ENCODE data around the gene IGF2R. TPM values are rescaled to one million over a fixed set of nuclear protein-coding genes. Genes with fewer than 3 reads are reported as not detected.

Gene IGF2R
- total and polyA plus RNA-seq, 2 of the 13 experiments (the other 11 are each of a cell fraction or from before 2014, with no cell fraction given), result 38.3 to 70.0 TPM

DNA sequence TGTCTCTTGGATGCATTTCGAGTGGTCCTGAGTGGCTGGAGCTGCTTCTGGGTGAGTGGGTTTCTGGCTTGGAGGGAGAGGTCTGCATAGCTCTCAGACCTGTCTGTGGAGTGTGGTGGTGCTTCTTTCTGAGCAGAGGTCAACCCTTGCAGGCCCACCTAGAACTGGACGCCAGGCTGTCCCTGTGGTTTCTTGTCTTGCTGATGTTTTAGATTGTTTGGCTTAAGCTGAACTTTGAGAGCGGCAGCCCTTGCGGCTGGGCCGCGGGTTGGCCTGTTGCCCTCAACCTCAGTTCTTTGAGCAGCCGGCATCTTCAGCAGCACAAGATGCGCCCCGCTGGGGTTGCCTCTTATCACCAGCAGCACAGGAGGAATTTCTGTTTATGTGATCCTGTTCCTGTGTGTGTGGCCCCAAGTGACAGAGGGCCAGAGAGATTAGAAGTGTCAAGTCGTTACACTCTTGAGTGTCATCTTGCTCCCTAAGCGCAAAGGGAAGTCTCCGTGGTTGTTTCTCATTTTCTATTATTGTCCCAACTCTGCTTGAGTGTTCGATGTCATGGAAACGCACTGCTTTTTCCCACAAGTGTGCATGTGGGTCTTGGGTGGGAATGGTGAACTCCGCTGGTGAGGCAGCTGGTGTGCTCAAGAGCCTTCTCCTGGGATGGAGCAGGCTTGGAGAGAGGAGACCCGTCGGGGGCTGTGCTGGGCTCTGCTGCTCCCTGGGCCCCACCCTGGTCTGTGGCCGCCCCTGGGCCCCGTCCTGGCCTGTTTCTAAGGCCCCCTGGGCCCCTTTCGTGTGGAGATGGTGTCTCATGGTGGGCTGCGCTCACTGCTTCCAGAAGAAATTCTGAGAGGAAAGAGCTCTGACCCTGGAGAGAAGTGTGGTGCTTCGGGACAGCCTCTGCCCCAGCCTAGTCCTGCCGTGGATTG is 132.7 kb downstream of the IGF2R start (continued):
- TF ChIP-seq, protein P1, sequence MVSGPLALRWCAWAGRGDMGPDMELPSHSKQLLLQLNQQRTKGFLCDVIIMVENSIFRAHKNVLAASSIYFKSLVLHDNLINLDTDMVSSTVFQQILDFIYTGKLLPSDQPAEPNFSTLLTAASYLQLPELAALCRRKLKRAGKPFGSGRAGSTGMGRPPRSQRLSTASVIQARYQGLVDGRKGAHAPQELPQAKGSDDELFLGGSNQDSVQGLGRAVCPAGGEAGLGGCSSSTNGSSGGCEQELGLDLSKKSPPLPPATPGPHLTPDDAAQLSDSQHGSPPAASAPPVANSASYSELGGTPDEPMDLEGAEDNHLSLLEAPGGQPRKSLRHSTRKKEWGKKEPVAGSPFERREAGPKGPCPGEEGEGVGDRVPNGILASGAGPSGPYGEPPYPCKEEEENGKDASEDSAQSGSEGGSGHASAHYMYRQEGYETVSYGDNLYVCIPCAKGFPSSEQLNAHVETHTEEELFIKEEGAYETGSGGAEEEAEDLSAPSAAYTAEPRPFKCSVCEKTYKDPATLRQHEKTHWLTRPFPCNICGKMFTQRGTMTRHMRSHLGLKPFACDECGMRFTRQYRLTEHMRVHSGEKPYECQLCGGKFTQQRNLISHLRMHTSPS (CRISPR knock-in tag; IDR thresholded peaks at IDR 0.05; ENCODE audit: low read depth), result no peak
- no peak for TF ChIP-seq PAWR (CRISPR knock-in tag; IDR thresholded peaks at IDR 0.05; ENCODE audit: borderline replicate concordance)
- TF ChIP-seq ZNF512B (CRISPR knock-in tag; IDR thresholded peaks at IDR 0.05; ENCODE audit: borderline replicate concordance), result no peak
- TF ChIP-seq ZNF570 (CRISPR knock-in tag; IDR thresholded peaks at IDR 0.05; ENCODE audit: borderline replicate concordance), result no peak
- TF ChIP-seq ZNF550 (CRISPR knock-in tag; IDR thresholded peaks at IDR 0.05; ENCODE audit: borderline replicate concordance), result no peak
- TF ChIP-seq ETV5 (CRISPR knock-in tag; IDR thresholded peaks at IDR 0.05; ENCODE audit: borderline replicate concordance), result no peak
- TF ChIP-seq TRIM22 (IDR thresholded peaks at IDR 0.05), result no peak
- no peak for TF ChIP-seq ZNF441 (CRISPR knock-in tag; IDR thresholded peaks at IDR 0.05; ENCODE audit: borderline replicate concordance)
- TF ChIP-seq MTA3 (CRISPR knock-in tag; IDR thresholded peaks at IDR 0.05), result no peak
- no peak for TF ChIP-seq MEF2D (CRISPR knock-in tag; IDR thresholded peaks at IDR 0.05)
- TF ChIP-seq SATB2 (CRISPR knock-in tag; IDR thresholded peaks at IDR 0.05), result no peak
- TF ChIP-seq, protein P2, sequence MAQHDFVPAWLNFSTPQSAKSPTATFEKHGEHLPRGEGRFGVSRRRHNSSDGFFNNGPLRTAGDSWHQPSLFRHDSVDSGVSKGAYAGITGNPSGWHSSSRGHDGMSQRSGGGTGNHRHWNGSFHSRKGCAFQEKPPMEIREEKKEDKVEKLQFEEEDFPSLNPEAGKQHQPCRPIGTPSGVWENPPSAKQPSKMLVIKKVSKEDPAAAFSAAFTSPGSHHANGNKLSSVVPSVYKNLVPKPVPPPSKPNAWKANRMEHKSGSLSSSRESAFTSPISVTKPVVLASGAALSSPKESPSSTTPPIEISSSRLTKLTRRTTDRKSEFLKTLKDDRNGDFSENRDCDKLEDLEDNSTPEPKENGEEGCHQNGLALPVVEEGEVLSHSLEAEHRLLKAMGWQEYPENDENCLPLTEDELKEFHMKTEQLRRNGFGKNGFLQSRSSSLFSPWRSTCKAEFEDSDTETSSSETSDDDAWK (CRISPR knock-in tag; IDR thresholded peaks at IDR 0.05), result no peak
- TF ChIP-seq KLF9 (CRISPR knock-in tag; IDR thresholded peaks at IDR 0.05; ENCODE audit: low read depth), result no peak
- TF ChIP-seq MTA1 (CRISPR knock-in tag; IDR thresholded peaks at IDR 0.05; ENCODE audit: borderline replicate concordance), result 0 out of 2 replicates have a peak, but pooled peaks have one; percentile 37
- peak; percentile 40; the same call in 1 of the 2 replicates for TF ChIP-seq SALL1 (CRISPR knock-in tag; IDR thresholded peaks at IDR 0.05)
- TF ChIP-seq, protein P3, sequence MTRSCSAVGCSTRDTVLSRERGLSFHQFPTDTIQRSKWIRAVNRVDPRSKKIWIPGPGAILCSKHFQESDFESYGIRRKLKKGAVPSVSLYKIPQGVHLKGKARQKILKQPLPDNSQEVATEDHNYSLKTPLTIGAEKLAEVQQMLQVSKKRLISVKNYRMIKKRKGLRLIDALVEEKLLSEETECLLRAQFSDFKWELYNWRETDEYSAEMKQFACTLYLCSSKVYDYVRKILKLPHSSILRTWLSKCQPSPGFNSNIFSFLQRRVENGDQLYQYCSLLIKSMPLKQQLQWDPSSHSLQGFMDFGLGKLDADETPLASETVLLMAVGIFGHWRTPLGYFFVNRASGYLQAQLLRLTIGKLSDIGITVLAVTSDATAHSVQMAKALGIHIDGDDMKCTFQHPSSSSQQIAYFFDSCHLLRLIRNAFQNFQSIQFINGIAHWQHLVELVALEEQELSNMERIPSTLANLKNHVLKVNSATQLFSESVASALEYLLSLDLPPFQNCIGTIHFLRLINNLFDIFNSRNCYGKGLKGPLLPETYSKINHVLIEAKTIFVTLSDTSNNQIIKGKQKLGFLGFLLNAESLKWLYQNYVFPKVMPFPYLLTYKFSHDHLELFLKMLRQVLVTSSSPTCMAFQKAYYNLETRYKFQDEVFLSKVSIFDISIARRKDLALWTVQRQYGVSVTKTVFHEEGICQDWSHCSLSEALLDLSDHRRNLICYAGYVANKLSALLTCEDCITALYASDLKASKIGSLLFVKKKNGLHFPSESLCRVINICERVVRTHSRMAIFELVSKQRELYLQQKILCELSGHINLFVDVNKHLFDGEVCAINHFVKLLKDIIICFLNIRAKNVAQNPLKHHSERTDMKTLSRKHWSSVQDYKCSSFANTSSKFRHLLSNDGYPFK (CRISPR knock-in tag; IDR thresholded peaks at IDR 0.05; ENCODE audit: borderline replicate concordance), result no peak
- no peak for TF ChIP-seq TCF7 (IDR thresholded peaks at IDR 0.05; ENCODE audit: low read depth)

Measured in HepG2 (cell line).